Cardiac muscle cell (in vitro differentiated cells and primary cell): ENCODE results near the gene SERBP1. TPM values are rescaled to one million over a fixed set of nuclear protein-coding genes. Genes with fewer than 3 reads are reported as not detected.

Experiments used
- DNase-seq, 2 donors: peaks; one replicate each; pipeline versions ENCODE4 v3.0.0 to v3.0.0-alpha.2; 2010 to 2017; ENCODE audit warnings: low read depth in 1 of 2, low spot score in 1 of 2
- H3K27ac ChIP-seq: fragments of 200-600 bp; sonication (generic); 2 replicates; pipeline ENCODE4 v1.5.1; 2016
- H3K27me3 ChIP-seq: fragments of 200-600 bp; sonication (generic); 2 replicates; pipeline ENCODE4 v1.6.0; 2016; ENCODE audit warnings: control low read depth
- H3K36me3 ChIP-seq: fragments of 200-600 bp; sonication (generic); 2 replicates; pipeline ENCODE4 v1.5.1; 2016; ENCODE audit warnings: control low read depth
- H3K4me1 ChIP-seq: fragments of 200-600 bp; sonication (generic); 2 replicates; pipeline ENCODE4 v1.8.1; 2017; ENCODE audit warnings: low read depth, mild to moderate bottlenecking, mixed run types
- H3K4me3 ChIP-seq: fragments of 200-600 bp; sonication (generic); 2 replicates; pipeline ENCODE4 v1.5.1; 2016; ENCODE audit warnings: mild to moderate bottlenecking
- H3K9me3 ChIP-seq: fragments of 200-600 bp; sonication (generic); 2 replicates; pipeline ENCODE4 v1.5.1; 2017; ENCODE audit warnings: low read depth, mild to moderate bottlenecking, control low read depth
- CTCF ChIP-seq: IDR thresholded peaks from 2 replicates; pipeline ENCODE4 v1.5.1; 2012; ENCODE audit warnings: low read depth, mild to moderate bottlenecking, low read length
- polyA plus RNA-seq: library from polyadenylated mRNA; unstranded; fragments of >200 nt; fragmentation: Nextera tagmentation; extraction: Ambion mirVana; gene quantifications from 2 replicates; pipeline ENCODE4 v1.2.1, GENCODE V29; 2016
- total RNA-seq: library from RNA; depleted of rRNA; stranded (reverse); fragments of >200 nt; gene quantifications from 2 replicates; pipeline ENCODE4 v1.2.3, GENCODE V29; 2016

SERBP1 gene
- total and polyA plus RNA-seq, 2 experiments from 2014 or later = 136 to 433 TPM

DNA sequence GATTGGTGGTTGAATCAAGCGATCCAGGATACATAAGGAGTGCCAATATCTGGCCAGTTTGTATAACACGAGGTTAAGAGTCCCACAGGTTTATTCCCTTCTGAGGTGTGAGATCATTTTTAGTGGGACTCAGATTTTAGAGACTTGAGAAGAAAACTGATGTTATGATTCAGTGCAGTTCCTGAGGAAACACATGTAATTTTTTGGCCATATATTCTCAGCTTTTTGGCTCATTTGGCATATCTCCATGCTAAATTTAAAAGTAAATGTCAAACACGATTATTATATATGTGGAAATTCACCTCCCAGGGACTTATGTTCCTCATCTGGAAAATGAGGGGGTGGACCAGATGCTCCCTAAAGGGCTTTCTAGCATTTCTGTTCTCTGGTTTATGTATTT is 39.2 kb upstream of the SERBP1 start:
- no peak for DNase-seq
- no peak for TF ChIP-seq CTCF
- Histone ChIP-seq H3K36me3 (no peaks in the 10 kb centered on the region), H3K27ac (no peak overlapping the region), H3K4me3 (no peak overlapping the region), H3K9me3 (no peaks in the 10 kb centered on the region), H3K4me1 (no peaks in the 10 kb centered on the region), H3K27me3 (no peaks in the 10 kb centered on the region)

GRCh38 chr1:67468066-67468718 is 38.0 kb upstream of the SERBP1 start:
- DNase-seq = no peak
- H3K36me3 ChIP-seq = no peaks in the 10 kb centered on the region
- no peak overlapping the region for H3K27ac ChIP-seq
- H3K4me1 ChIP-seq = peaks cover 5% of the 10 kb centered on the region
- no peaks in the 10 kb centered on the region for H3K27me3 ChIP-seq
- H3K9me3 ChIP-seq = no peaks in the 10 kb centered on the region
- no peak overlapping the region for H3K4me3 ChIP-seq
- no peak for TF ChIP-seq CTCF

DNA sequence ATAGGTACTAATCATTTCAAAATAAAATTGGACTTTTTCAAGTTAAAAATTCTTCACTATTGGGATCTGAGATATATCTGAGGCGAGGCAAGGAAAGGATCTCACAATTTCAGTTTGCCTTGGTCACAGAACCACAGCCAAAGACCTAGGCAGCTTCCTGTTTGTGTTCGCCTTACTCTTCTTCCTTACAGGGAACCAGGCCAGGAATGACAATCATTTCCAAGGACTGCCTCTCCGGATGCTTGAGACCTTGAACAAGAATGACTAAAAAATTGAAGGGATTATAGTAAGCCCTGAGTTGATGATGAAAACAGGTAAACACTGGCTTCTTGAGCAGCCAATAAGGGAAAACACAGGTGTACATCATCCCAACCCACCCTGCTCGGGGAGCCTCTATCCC is 35.2 kb upstream of the SERBP1 start:
- no peak overlapping the region for H3K4me3 ChIP-seq
- H3K36me3 ChIP-seq = no peaks in the 10 kb centered on the region
- H3K4me1 ChIP-seq = peaks cover 14% of the 10 kb centered on the region
- no peak for TF ChIP-seq CTCF
- no peaks in the 10 kb centered on the region for H3K27me3 ChIP-seq
- H3K9me3 ChIP-seq = no peaks in the 10 kb centered on the region
- DNase-seq = no peak
- H3K27ac ChIP-seq = no peak overlapping the region

- no peak for DNase-seq
- no peak overlapping the region for H3K27ac ChIP-seq
- H3K4me1 ChIP-seq = peaks cover 18% of the 10 kb centered on the region
- TF ChIP-seq CTCF = no peak
- H3K9me3 ChIP-seq = no peaks in the 10 kb centered on the region
- no peak overlapping the region for H3K4me3 ChIP-seq
- H3K36me3 ChIP-seq = no peaks in the 10 kb centered on the region
- H3K27me3 ChIP-seq = no peaks in the 10 kb centered on the region
These were observed 34.5 kb upstream of the SERBP1 start for GRCh38 chr1:67464746-67465145.

GRCh38 chr1:67464058-67464457 is 33.9 kb upstream of the SERBP1 start:
- no peaks in the 10 kb centered on the region for H3K9me3 ChIP-seq
- no peak for DNase-seq
- no peaks in the 10 kb centered on the region for H3K27me3 ChIP-seq
- peaks cover 22% of the 10 kb centered on the region for H3K4me1 ChIP-seq
- H3K4me3 ChIP-seq = no peak overlapping the region
- no peak overlapping the region for H3K27ac ChIP-seq
- no peak for TF ChIP-seq CTCF
- H3K36me3 ChIP-seq = no peaks in the 10 kb centered on the region
